OCI-LY7 (cell line): ENCODE measurements around the gene NAT10. TPM values are rescaled to one million over a fixed set of nuclear protein-coding genes. Genes with fewer than 3 reads are reported as not detected.
A peak's percentile ranks its signal among the peaks of the same experiment; 100 is the strongest.

ENCODE experiments used
- BruUV-seq: library from RNA; stranded (reverse); fragments of 400-500 nt; replicated peaks from 2 replicates; lab custom pipeline; 2021; lab: Mats Ljungman, UMichigan
- CTCF ChIA-PET: fragments of 300-600 bp; sonication (Branson Sonifier 250); formaldehyde crosslinking; loops from one replicate; lab custom pipeline; 2022; ENCODE audit warnings: antibody characterized with exemption; ENCODE audit not compliant: unreplicated experiment; lab: Charles Lee
- POLR2A ChIA-PET: fragments of 300-600 bp; sonication (Branson Sonifier 250); formaldehyde crosslinking; loops from one replicate; lab custom pipeline; 2022; ENCODE audit warnings: antibody characterized with exemption; lab: Charles Lee
- DNase-seq: peaks from one replicate; pipeline ENCODE4 v3.0.0-alpha.2; 2015; ENCODE audit warnings: low spot score
- H2AFZ ChIP-seq: fragments of 200-600 bp; sonication (generic), shearing (Covaris generic); 2 replicates; pipeline ENCODE4 v1.6.1; 2014; ENCODE audit warnings: mild to moderate bottlenecking, antibody characterized with exemption, low read length, moderate library complexity
- H3K27ac ChIP-seq: fragments of 200-600 bp; sonication (generic); 2 replicates; pipeline ENCODE4 v1.5.1; 2014; ENCODE audit warnings: mixed run types, low read depth, mild to moderate bottlenecking, moderate library complexity, low read length, inconsistent platforms; ENCODE audit not compliant: poor library complexity, severe bottlenecking
- H3K36me3 ChIP-seq: fragments of 200-600 bp; sonication (generic); 2 replicates; pipeline ENCODE4 v1.6.1; 2014; ENCODE audit warnings: mild to moderate bottlenecking, antibody characterized with exemption, low read length, moderate library complexity, mixed read lengths; ENCODE audit not compliant: insufficient read depth
- H3K4me1 ChIP-seq: fragments of 200-600 bp; sonication (generic); 2 replicates; pipeline ENCODE4 v1.5.1; 2014; ENCODE audit warnings: mild to moderate bottlenecking, low read length; ENCODE audit not compliant: insufficient read depth, poor library complexity, severe bottlenecking
- H3K4me2 ChIP-seq: fragments of 200-600 bp; sonication (generic); 2 replicates; pipeline ENCODE4 v1.6.1; 2014; ENCODE audit warnings: mild to moderate bottlenecking, low read length
- H3K4me3 ChIP-seq: fragments of 200-600 bp; sonication (generic); 2 replicates; pipeline ENCODE4 v1.5.1; 2014; ENCODE audit warnings: mild to moderate bottlenecking, low read depth, low read length; ENCODE audit not compliant: poor library complexity, severe bottlenecking
- H3K79me2 ChIP-seq: fragments of 200-600 bp; sonication (generic); 2 replicates; pipeline ENCODE4 v1.6.1; 2016; ENCODE audit warnings: low read depth, mild to moderate bottlenecking, low read length, moderate library complexity, mixed read lengths; ENCODE audit not compliant: insufficient read depth
- H3K9me2 ChIP-seq: fragments of 200-600 bp; sonication (generic); 2 replicates; pipeline ENCODE4 v1.6.1; 2016; ENCODE audit warnings: mild to moderate bottlenecking, low read length, mixed read lengths; ENCODE audit not compliant: insufficient read depth
- H3K9me3 ChIP-seq: fragments of 200-600 bp; sonication (generic); 2 replicates; pipeline ENCODE4 v1.6.1; 2014; ENCODE audit warnings: mild to moderate bottlenecking, mixed run types, low read length, mixed read lengths
- H4K20me1 ChIP-seq: fragments of 200-600 bp; sonication (generic); 2 replicates; pipeline ENCODE4 v1.6.1; 2014; ENCODE audit warnings: mild to moderate bottlenecking, antibody characterized with exemption, low read length, moderate library complexity, mixed read lengths; ENCODE audit not compliant: insufficient read depth
- EZH2phosphoT487 ChIP-seq: fragments of 200-600 bp; sonication (generic); IDR thresholded peaks from 2 replicates; pipeline ENCODE4 v1.6.1; 2018; ENCODE audit warnings: low read depth, borderline replicate concordance, mild to moderate bottlenecking, mixed run types, antibody characterized with exemption, low read length, moderate library complexity, mixed read lengths
- intact Hi-C: fragments of 100-400 bp; cut with micrococcal nuclease; formaldehyde crosslinking; loops from one replicate; pipeline ENCODE4 v1.10.0; 2022; ENCODE audit not compliant: unreplicated experiment
- total RNA-seq, 2 experiments: library from RNA; depleted of rRNA in 1 of 2; stranded (reverse); fragments of >200 nt in 1 of 2; shearing (Covaris generic) in 1 of 2; gene quantifications; 2 replicates each; pipeline ENCODE4 v1.2.3, GENCODE V29; 2014 to 2022
- TF ChIP-seq, protein P1 (sequence below): fragments of 200-600 bp; sonication (generic); conservative IDR thresholded peaks from 2 replicates; pipeline ENCODE4 v1.5.1; 2014; ENCODE audit warnings: mild to moderate bottlenecking, antibody characterized with exemption, low read length, moderate library complexity, mixed read lengths

Gene NAT10
- total RNA-seq, 2 experiments from 2014 or later: 64.9 to 120 TPM

DNA sequence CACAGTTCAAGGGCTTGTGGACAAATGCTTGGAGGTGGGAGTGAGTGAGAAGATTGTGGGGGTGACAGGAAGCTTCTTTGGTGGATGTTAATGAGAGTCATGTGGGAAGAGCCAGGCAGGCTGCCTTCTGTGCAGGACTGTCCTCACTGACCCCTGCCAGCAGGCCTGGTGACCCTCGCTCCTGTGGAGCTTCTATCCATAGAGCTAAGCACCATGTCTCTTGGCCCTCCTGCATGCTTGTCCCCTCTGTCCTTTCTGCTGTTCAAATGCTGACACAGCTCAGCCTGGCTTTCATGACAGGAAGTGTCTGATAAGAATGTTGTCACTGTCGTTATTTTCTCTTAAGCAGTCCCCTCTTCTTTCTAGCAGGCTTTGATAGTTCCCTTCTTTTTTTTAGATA is 37.6 kb downstream of the NAT10 start:
- Histone ChIP-seq H3K9me3 (no peaks in the 10 kb centered on the region), H4K20me1 (no peaks in the 10 kb centered on the region; the same call in 1 of the 2 replicates), H2AFZ (no peak overlapping the region), H3K4me3 (no peak overlapping the region), H3K4me2 (no peak overlapping the region), H3K36me3 (peaks cover 98% of the 10 kb centered on the region), H3K4me1 (peaks cover 37% of the 10 kb centered on the region), H3K9me2 (no peaks in the 10 kb centered on the region), H3K79me2 (no peaks in the 10 kb centered on the region), H3K27ac (no peak overlapping the region)
- CTCF ChIA-PET: no interaction called here
- no peak for DNase-seq
- POLR2A ChIA-PET: interaction anchor here (0.6 to 1.2 kb wide), 4 partner anchors 13 to 320 kb away, joined by 3 to 5 read pairs (median 3); partner anchors contain the start of gene NAT10
- BruUV-seq: no TSS peak
- intact Hi-C loops: no loop called here
- TF ChIP-seq, protein P1, sequence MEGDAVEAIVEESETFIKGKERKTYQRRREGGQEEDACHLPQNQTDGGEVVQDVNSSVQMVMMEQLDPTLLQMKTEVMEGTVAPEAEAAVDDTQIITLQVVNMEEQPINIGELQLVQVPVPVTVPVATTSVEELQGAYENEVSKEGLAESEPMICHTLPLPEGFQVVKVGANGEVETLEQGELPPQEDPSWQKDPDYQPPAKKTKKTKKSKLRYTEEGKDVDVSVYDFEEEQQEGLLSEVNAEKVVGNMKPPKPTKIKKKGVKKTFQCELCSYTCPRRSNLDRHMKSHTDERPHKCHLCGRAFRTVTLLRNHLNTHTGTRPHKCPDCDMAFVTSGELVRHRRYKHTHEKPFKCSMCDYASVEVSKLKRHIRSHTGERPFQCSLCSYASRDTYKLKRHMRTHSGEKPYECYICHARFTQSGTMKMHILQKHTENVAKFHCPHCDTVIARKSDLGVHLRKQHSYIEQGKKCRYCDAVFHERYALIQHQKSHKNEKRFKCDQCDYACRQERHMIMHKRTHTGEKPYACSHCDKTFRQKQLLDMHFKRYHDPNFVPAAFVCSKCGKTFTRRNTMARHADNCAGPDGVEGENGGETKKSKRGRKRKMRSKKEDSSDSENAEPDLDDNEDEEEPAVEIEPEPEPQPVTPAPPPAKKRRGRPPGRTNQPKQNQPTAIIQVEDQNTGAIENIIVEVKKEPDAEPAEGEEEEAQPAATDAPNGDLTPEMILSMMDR: no peak
- no peak for TF ChIP-seq EZH2phosphoT487

GRCh38 chr11:34145073-34145472 is 39.6 kb downstream of the NAT10 start:
- no peaks in the 10 kb centered on the region; the same call in 1 of the 2 replicates for H4K20me1 ChIP-seq
- intact Hi-C loops: loop anchor here (1.0 to 5.0 kb wide), 3 partner anchors 40 to 148 kb away; partner anchors contain the start of genes CAPRIN1 and NAT10
- peak overlapping the region; percentile 92 for H3K27ac ChIP-seq
- ChIA-PET CTCF (no interaction called here), POLR2A (interaction anchor here (0.7 to 1.2 kb wide), 3 partner anchors 9 to 40 kb away, joined by 3 to 4 read pairs (median 4); partner anchors contain the start of gene NAT10)
- no peaks in the 10 kb centered on the region for H3K9me3 ChIP-seq
- H3K4me2 ChIP-seq: peak overlapping the region; percentile 50
- H2AFZ ChIP-seq: no peak overlapping the region
- no peak for DNase-seq
- H3K4me1 ChIP-seq: peaks cover 37% of the 10 kb centered on the region
- no peak overlapping the region for H3K4me3 ChIP-seq
- TF ChIP-seq EZH2phosphoT487: no peak
- TF ChIP-seq, protein P1: no peak
- BruUV-seq: no TSS peak
- no peaks in the 10 kb centered on the region for H3K9me2 ChIP-seq
- peaks cover 98% of the 10 kb centered on the region for H3K36me3 ChIP-seq
- no peaks in the 10 kb centered on the region for H3K79me2 ChIP-seq

- H3K27ac ChIP-seq: peak overlapping the region; percentile 92
- CTCF ChIA-PET: interaction anchor here (1.0 kb wide), 1 partner anchor 28 kb away, joined by 3 read pairs; no protein-coding TSS in a partner anchor
- intact Hi-C loops: loop anchor here (1.0 to 5.0 kb wide), 3 partner anchors 41 to 149 kb away; partner anchors contain the start of genes CAPRIN1 and NAT10
These were observed 40.5 kb downstream of the NAT10 start for GRCh38 chr11:34145847-34146381.

More at GRCh38 chr11:34145847-34146381, 40.5 kb downstream of the NAT10 start:
- no peak overlapping the region for H3K4me3 ChIP-seq
- peaks cover 98% of the 10 kb centered on the region for H3K36me3 ChIP-seq
- BruUV-seq: no TSS peak
- peak; percentile 74 for DNase-seq
- TF ChIP-seq, protein P1: no peak
- no peak for TF ChIP-seq EZH2phosphoT487
- H3K9me2 ChIP-seq: no peaks in the 10 kb centered on the region
- H3K4me1 ChIP-seq: peaks cover 37% of the 10 kb centered on the region
- POLR2A ChIA-PET: interaction anchor here (0.6 to 1.2 kb wide), 4 partner anchors 16 to 102 kb away, joined by 3 to 4 read pairs (median 3); no protein-coding TSS in a partner anchor
- peak overlapping the region; percentile 50 for H3K4me2 ChIP-seq
- H3K9me3 ChIP-seq: no peaks in the 10 kb centered on the region
- H2AFZ ChIP-seq: no peak overlapping the region
- no peaks in the 10 kb centered on the region; the same call in 1 of the 2 replicates for H4K20me1 ChIP-seq
- no peaks in the 10 kb centered on the region for H3K79me2 ChIP-seq
